PFSK-1 (cell line): ENCODE data around the gene PET100.

Experiments
- FOXP2 ChIP-seq: optimal IDR thresholded peaks from 2 replicates; pipeline ENCODE3; 2011; ENCODE audit warnings: borderline replicate concordance, control low read depth, inconsistent platforms; ENCODE audit not compliant: insufficient read depth; ENCODE audit errors: extremely low read length, extremely low read depth
- POLR2AphosphoS5 ChIP-seq: IDR thresholded peaks from 2 replicates; pipeline ENCODE4 v1.6.1; 2012; ENCODE audit warnings: low read depth, mild to moderate bottlenecking, control low read depth, low read length, moderate library complexity
- REST ChIP-seq, 2 experiments: IDR thresholded peaks; 2 replicates each; pipeline versions ENCODE4 v1.6.1 to v1.8.0; 2011 to 2012; ENCODE audit warnings: low read depth in 2 of 2, low read length in 2 of 2, control low read depth in 1 of 2, inconsistent platforms in 1 of 2, mild to moderate bottlenecking in 1 of 2, moderate library complexity in 1 of 2; ENCODE audit not compliant: insufficient read depth in 1 of 2
- SIN3A ChIP-seq: IDR thresholded peaks from 2 replicates; pipeline ENCODE4 v1.6.1; 2012; ENCODE audit warnings: mild to moderate bottlenecking, low read length, moderate library complexity, borderline replicate concordance; ENCODE audit not compliant: insufficient read depth
- TAF1 ChIP-seq: IDR thresholded peaks from 2 replicates; pipeline ENCODE4 v1.6.1; 2012; ENCODE audit warnings: low read length, control low read depth, borderline replicate concordance; ENCODE audit not compliant: insufficient read depth

Gene PET100

GRCh38 chr19:7633698-7634097, 4.1 kb downstream of the PET100 start, which contains the start of gene PCP2:
PCP2 (minus strand) TSS chr19:7633719; CDS start chr19:7633457, 262 bp downstream.
- TF ChIP-seq TAF1 (no peak), REST (IDR thresholded peaks at IDR 0.05; ENCODE audit: insufficient read depth in 1 of 2, low read depth in 2 of 2, low read length in 2 of 2) (no peak), POLR2AphosphoS5 (no peak), SIN3A (no peak), FOXP2 (no peak)

GRCh38 chr19:7635670-7636069, 6.1 kb downstream of the PET100 start:
- TF ChIP-seq SIN3A (no peak), POLR2AphosphoS5 (no peak)

- TF ChIP-seq SIN3A, result no peak
- TF ChIP-seq REST (IDR thresholded peaks at IDR 0.05; ENCODE audit: insufficient read depth in 1 of 2, low read depth in 2 of 2, low read length in 2 of 2), result no peak
- TF ChIP-seq TAF1, result no peak
- no peak for TF ChIP-seq FOXP2
- no peak for TF ChIP-seq POLR2AphosphoS5
These were observed 6.7 kb downstream of the PET100 start for GRCh38 chr19:7636317-7636690.

GRCh38 chr19:7636691-7637373, 7.2 kb downstream of the PET100 start, which contains the start of gene STXBP2:
STXBP2 (plus strand) TSS chr19:7637110; CDS start chr19:7637150, 40 bp downstream.
- TF ChIP-seq TAF1, result no peak

- TF ChIP-seq POLR2AphosphoS5 (no peak), FOXP2 (no peak), TAF1 (no peak), SIN3A (no peak), REST (IDR thresholded peaks at IDR 0.05; ENCODE audit: insufficient read depth in 1 of 2, low read depth in 2 of 2, low read length in 2 of 2) (no peak)
These were observed 8.0 kb downstream of the PET100 start for GRCh38 chr19:7637374-7638256.

GRCh38 chr19:7638802-7639465, 9.3 kb downstream of the PET100 start:
- TF ChIP-seq REST (IDR thresholded peaks at IDR 0.05; ENCODE audit: insufficient read depth in 1 of 2, low read depth in 2 of 2, low read length in 2 of 2) (no peak), TAF1 (no peak), SIN3A (no peak), FOXP2 (no peak), POLR2AphosphoS5 (no peak)
